ENCODE measurements around the gene THEM4. TPM values are rescaled to one million over a fixed set of nuclear protein-coding genes. Genes with fewer than 3 reads are reported as not detected.

The THEM4 gene
- total RNA-seq, 3 donors from 2014 or later: 21.6 to 23.7 (median 22.2) TPM

GRCh38 chr1:151849871-151850270 is 59.4 kb downstream of the THEM4 start:
- Histone ChIP-seq H3K36me3 (no peaks in the 10 kb centered on the region), H3K4me1 (no peaks in the 10 kb centered on the region), H3K27me3 (no peaks in the 10 kb centered on the region), H3K27ac (no peak overlapping the region), H3K4me3 (no peak overlapping the region), H3K9me3 (no peaks in the 10 kb centered on the region)
- no peak for TF ChIP-seq POLR2AphosphoS5 (IDR thresholded peaks at IDR 0.05)
- no peak for TF ChIP-seq CTCF (IDR thresholded peaks at IDR 0.05)
- no peak for TF ChIP-seq POLR2A (IDR thresholded peaks at IDR 0.05)
- intact Hi-C loops (cut with DNase I; ENCODE audit: low total_unique reads): no loop called here
- DNase-seq (ENCODE audit: low spot score in 2 of 2): no peak

- no peaks in the 10 kb centered on the region for H3K36me3 ChIP-seq
- H3K4me3 ChIP-seq: no peak overlapping the region
- no peak overlapping the region for H3K27ac ChIP-seq
- H3K9me3 ChIP-seq: no peaks in the 10 kb centered on the region
- intact Hi-C loops (cut with DNase I; ENCODE audit: low total_unique reads): no loop called here
- H3K4me1 ChIP-seq: no peaks in the 10 kb centered on the region
- DNase-seq (ENCODE audit: low spot score in 2 of 2): no peak
- TF ChIP-seq CTCF (IDR thresholded peaks at IDR 0.05) (no peak), POLR2AphosphoS5 (IDR thresholded peaks at IDR 0.05) (no peak), POLR2A (IDR thresholded peaks at IDR 0.05) (no peak)
- no peaks in the 10 kb centered on the region for H3K27me3 ChIP-seq
These were observed 60.2 kb downstream of the THEM4 start for GRCh38 chr1:151849126-151849525.

- no peaks in the 10 kb centered on the region for H3K9me3 ChIP-seq
- no peaks in the 10 kb centered on the region for H3K27me3 ChIP-seq
- no peak overlapping the region for H3K4me3 ChIP-seq
- TF ChIP-seq POLR2AphosphoS5 (IDR thresholded peaks at IDR 0.05) (no peak), POLR2A (IDR thresholded peaks at IDR 0.05) (no peak), CTCF (IDR thresholded peaks at IDR 0.05) (no peak)
- intact Hi-C loops (cut with DNase I; ENCODE audit: low total_unique reads): no loop called here
- H3K4me1 ChIP-seq: no peaks in the 10 kb centered on the region
- no peaks in the 10 kb centered on the region for H3K36me3 ChIP-seq
- no peak for DNase-seq (ENCODE audit: low spot score in 2 of 2)
- H3K27ac ChIP-seq: no peak overlapping the region
These were observed 61.3 kb downstream of the THEM4 start for GRCh38 chr1:151847867-151848596.

- DNase-seq (ENCODE audit: low spot score in 2 of 2): no peak
- no peaks in the 10 kb centered on the region for H3K36me3 ChIP-seq
- intact Hi-C loops (cut with DNase I; ENCODE audit: low total_unique reads): no loop called here
- no peaks in the 10 kb centered on the region for H3K9me3 ChIP-seq
- no peak overlapping the region for H3K27ac ChIP-seq
- no peaks in the 10 kb centered on the region for H3K4me1 ChIP-seq
- H3K4me3 ChIP-seq: no peak overlapping the region
- H3K27me3 ChIP-seq: no peaks in the 10 kb centered on the region
- TF ChIP-seq CTCF (IDR thresholded peaks at IDR 0.05): no peak
- TF ChIP-seq POLR2A (IDR thresholded peaks at IDR 0.05): no peak
- no peak for TF ChIP-seq POLR2AphosphoS5 (IDR thresholded peaks at IDR 0.05)
These were observed 62.5 kb downstream of the THEM4 start for GRCh38 chr1:151846686-151847237.

- H3K27ac ChIP-seq: no peak overlapping the region
- no peak for DNase-seq (ENCODE audit: low spot score in 2 of 2)
- no peaks in the 10 kb centered on the region for H3K9me3 ChIP-seq
- no peaks in the 10 kb centered on the region for H3K36me3 ChIP-seq
- no peaks in the 10 kb centered on the region for H3K27me3 ChIP-seq
- intact Hi-C loops (cut with DNase I; ENCODE audit: low total_unique reads): no loop called here
- H3K4me3 ChIP-seq: no peak overlapping the region
- no peaks in the 10 kb centered on the region for H3K4me1 ChIP-seq
- TF ChIP-seq POLR2A (IDR thresholded peaks at IDR 0.05): no peak
- no peak for TF ChIP-seq POLR2AphosphoS5 (IDR thresholded peaks at IDR 0.05)
- TF ChIP-seq CTCF (IDR thresholded peaks at IDR 0.05): no peak
These were observed 63.2 kb downstream of the THEM4 start for GRCh38 chr1:151846062-151846568.

Measured in breast epithelium (tissue), 4 donors.